Nephron progenitor cell (in vitro differentiated cells): Measurements from ENCODE around the gene SHISA4.

Source experiments
- DNase-seq: peaks from one replicate; pipeline ENCODE4 v3.0.0; 2021
- H3K27ac Mint-ChIP-seq: 2 replicates; pipeline ENCODE4 v1.8.0; 2021; ENCODE audit warnings: mild to moderate bottlenecking, moderate library complexity, mixed read lengths
- H3K27me3 Mint-ChIP-seq: 2 replicates; pipeline ENCODE4 v1.8.0; 2021; ENCODE audit warnings: mild to moderate bottlenecking, low read depth, mixed read lengths; ENCODE audit not compliant: poor library complexity
- H3K36me3 Mint-ChIP-seq: 2 replicates; pipeline ENCODE4 v1.8.0; 2021; ENCODE audit warnings: low read depth, mixed read lengths
- H3K4me1 Mint-ChIP-seq: 2 replicates; pipeline ENCODE4 v1.8.0; 2021; ENCODE audit warnings: mixed read lengths
- H3K4me3 Mint-ChIP-seq: 2 replicates; pipeline ENCODE4 v1.8.0; 2021; ENCODE audit warnings: mild to moderate bottlenecking, moderate library complexity, mixed read lengths
- H3K9me3 Mint-ChIP-seq: 2 replicates; pipeline ENCODE4 v1.8.0; 2021; ENCODE audit warnings: mild to moderate bottlenecking, moderate library complexity, mixed read lengths
- CTCF ChIP-seq: fragments of 200-600 bp; sonication (generic); IDR thresholded peaks from 2 replicates; pipeline ENCODE4 v1.5.0; 2021; ENCODE audit warnings: antibody characterized with exemption

Gene SHISA4

GRCh38 chr1:201905234-201905890 is 16.7 kb downstream of the SHISA4 start:
- peaks cover 85% of the 10 kb centered on the region for H3K4me1 Mint-ChIP-seq

GRCh38 chr1:201906336-201906735 is 17.6 kb downstream of the SHISA4 start:
- no peak overlapping the region for H3K27ac Mint-ChIP-seq
- H3K9me3 Mint-ChIP-seq: no peaks in the 10 kb centered on the region
- no peak for TF ChIP-seq CTCF
- no peaks in the 10 kb centered on the region for H3K36me3 Mint-ChIP-seq
- peaks cover 88% of the 10 kb centered on the region for H3K4me1 Mint-ChIP-seq
- DNase-seq: no peak
- H3K27me3 Mint-ChIP-seq: peaks cover 9% of the 10 kb centered on the region
- no peak overlapping the region for H3K4me3 Mint-ChIP-seq

More at GRCh38 chr1:201905234-201905890, 16.7 kb downstream of the SHISA4 start:
- H3K36me3 Mint-ChIP-seq: peaks cover 5% of the 10 kb centered on the region
- H3K27ac Mint-ChIP-seq: no peak overlapping the region
- DNase-seq: no peak
- no peak for TF ChIP-seq CTCF
- peaks cover 11% of the 10 kb centered on the region for H3K27me3 Mint-ChIP-seq
- no peaks in the 10 kb centered on the region for H3K9me3 Mint-ChIP-seq
- H3K4me3 Mint-ChIP-seq: no peak overlapping the region

- DNase-seq: no peak
- Mint-ChIP-seq H3K27ac (no peak overlapping the region), H3K9me3 (no peaks in the 10 kb centered on the region), H3K4me3 (no peak overlapping the region), H3K4me1 (peaks cover 92% of the 10 kb centered on the region), H3K36me3 (no peaks in the 10 kb centered on the region), H3K27me3 (peaks cover 9% of the 10 kb centered on the region)
- TF ChIP-seq CTCF: no peak
Observed at GRCh38 chr1:201907621-201908020, 18.9 kb downstream of the SHISA4 start.

GRCh38 chr1:201911826-201912571 is 23.3 kb downstream of the SHISA4 start:
- H3K4me1 Mint-ChIP-seq: peaks cover 94% of the 10 kb centered on the region
- no peaks in the 10 kb centered on the region for H3K9me3 Mint-ChIP-seq
- no peak overlapping the region for H3K4me3 Mint-ChIP-seq
- peaks cover 5% of the 10 kb centered on the region for H3K27me3 Mint-ChIP-seq
- no peak for DNase-seq
- peak overlapping the region; percentile 94 for H3K27ac Mint-ChIP-seq
- TF ChIP-seq CTCF: no peak
- H3K36me3 Mint-ChIP-seq: no peaks in the 10 kb centered on the region

GRCh38 chr1:201912832-201913231 is 24.1 kb downstream of the SHISA4 start:
- H3K27ac Mint-ChIP-seq: peak overlapping the region; percentile 94
- TF ChIP-seq CTCF: no peak
- peaks cover 94% of the 10 kb centered on the region for H3K4me1 Mint-ChIP-seq
- H3K4me3 Mint-ChIP-seq: peak overlapping the region; percentile 38
- H3K27me3 Mint-ChIP-seq: peaks cover 5% of the 10 kb centered on the region
- H3K9me3 Mint-ChIP-seq: no peaks in the 10 kb centered on the region
- no peaks in the 10 kb centered on the region for H3K36me3 Mint-ChIP-seq
- peak; percentile 40 for DNase-seq
